Bronchial epithelial cell (primary cell): Measurements from ENCODE around the gene ZNF813. TPM values are rescaled to one million over a fixed set of nuclear protein-coding genes. Genes with fewer than 3 reads are reported as not detected.
"Not testable (repeated sequence)": the region's sequence is repeated elsewhere in the genome, so short reads cannot be mapped to it uniquely, and the experiment has no call there.

ENCODE experiments used
- DNase-seq: peaks from one replicate; pipeline ENCODE4 v3.0.0-alpha.2; 2010; ENCODE audit warnings: low read depth
- FAIRE-seq: peaks from 2 replicates; lab custom pipeline; 2011; peaks lifted over from hg19 to GRCh38; lab: Jason Lieb, UNC
- H3K27me3 ChIP-seq: 2 replicates; pipeline ENCODE4 v1.5.1; 2011; ENCODE audit warnings: low read length; ENCODE audit not compliant: control insufficient read depth, insufficient read depth
- H3K36me3 ChIP-seq: 2 replicates; pipeline ENCODE4 v1.5.1; 2011; ENCODE audit warnings: low read length; ENCODE audit not compliant: control insufficient read depth, insufficient read depth
- H3K4me3 ChIP-seq: 2 replicates; pipeline ENCODE4 v1.5.1; 2011; ENCODE audit warnings: mild to moderate bottlenecking, low read depth, low read length, control low read depth
- CTCF ChIP-seq: IDR thresholded peaks from 2 replicates; pipeline ENCODE4 v1.5.1; 2011; ENCODE audit warnings: mild to moderate bottlenecking, moderate library complexity, low read length, control low read depth, inconsistent platforms; ENCODE audit not compliant: insufficient read depth, severe bottlenecking
- total RNA-seq: library from RNA; depleted of rRNA; stranded (reverse); fragments of >200 nt; gene quantifications from 2 replicates; pipeline ENCODE4 v1.2.1, GENCODE V29; 2014

The ZNF813 gene
- total RNA-seq, 1 donor from 2014 or later = 3.9 TPM

GRCh38 chr19:53485046-53486004, 17.8 kb downstream of the ZNF813 start:
- H3K4me3 ChIP-seq = no peak overlapping the region
- no peak for FAIRE-seq
- TF ChIP-seq CTCF = no peak
- H3K27me3 ChIP-seq = no peaks in the 10 kb centered on the region
- peaks cover 4% of the 10 kb centered on the region for H3K36me3 ChIP-seq
- DNase-seq = no peak

GRCh38 chr19:53492153-53492552, 24.6 kb downstream of the ZNF813 start:
- Histone ChIP-seq H3K36me3 (peaks cover 4% of the 10 kb centered on the region), H3K27me3 (no peaks in the 10 kb centered on the region), H3K4me3 (no peak overlapping the region)
- TF ChIP-seq CTCF = no peak
- DNase-seq = no peak
- FAIRE-seq = no peak

DNA sequence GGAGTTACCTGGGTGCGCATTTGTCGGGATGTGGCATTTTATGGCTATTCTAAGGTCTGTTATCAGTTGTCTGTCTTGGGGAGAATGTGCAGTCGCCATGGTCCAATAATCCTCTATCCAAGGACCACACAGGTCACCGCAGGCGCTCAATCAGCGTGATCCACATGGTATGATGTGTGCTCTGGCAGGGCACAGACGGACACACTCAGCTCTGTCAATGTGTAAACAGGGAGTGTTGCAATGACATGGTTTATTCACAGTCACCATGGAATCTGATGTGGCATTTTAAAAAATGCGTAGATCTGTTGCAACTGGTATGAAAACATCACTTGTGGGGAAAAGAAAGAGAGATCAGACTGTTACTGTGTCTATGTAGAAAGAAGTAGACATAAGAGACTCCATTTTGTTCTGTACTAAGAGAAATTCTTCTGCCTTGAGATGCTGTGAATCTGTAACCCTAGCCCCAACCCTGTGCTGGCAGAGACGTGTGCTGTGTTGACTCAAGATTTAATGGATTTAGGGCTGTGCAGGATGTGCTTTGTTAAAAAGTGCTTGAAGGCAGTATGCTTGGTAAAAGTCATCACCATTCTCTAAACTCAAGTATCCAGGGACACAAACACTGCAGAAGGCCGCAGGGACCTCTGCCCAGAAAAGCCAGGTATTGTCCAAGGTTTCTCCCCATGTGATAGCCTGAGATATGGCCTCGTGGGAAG, 29.9 kb downstream of the ZNF813 start:
- FAIRE-seq = peak; percentile 83

GRCh38 chr19:53498024-53498395, 30.5 kb downstream of the ZNF813 start:
- DNase-seq, H3K4me3 ChIP-seq, FAIRE-seq, H3K36me3 ChIP-seq, H3K27me3 ChIP-seq: not testable (repeated sequence)

More for the DNA sequence above, 29.9 kb downstream of the ZNF813 start:
- not testable (repeated sequence) for H3K4me3 ChIP-seq, H3K27me3 ChIP-seq, H3K36me3 ChIP-seq
- peak; percentile 29 for DNase-seq

GRCh38 chr19:53503151-53503550, 35.6 kb downstream of the ZNF813 start:
- FAIRE-seq, H3K4me3 ChIP-seq, H3K36me3 ChIP-seq, DNase-seq, H3K27me3 ChIP-seq: not testable (repeated sequence)

DNA sequence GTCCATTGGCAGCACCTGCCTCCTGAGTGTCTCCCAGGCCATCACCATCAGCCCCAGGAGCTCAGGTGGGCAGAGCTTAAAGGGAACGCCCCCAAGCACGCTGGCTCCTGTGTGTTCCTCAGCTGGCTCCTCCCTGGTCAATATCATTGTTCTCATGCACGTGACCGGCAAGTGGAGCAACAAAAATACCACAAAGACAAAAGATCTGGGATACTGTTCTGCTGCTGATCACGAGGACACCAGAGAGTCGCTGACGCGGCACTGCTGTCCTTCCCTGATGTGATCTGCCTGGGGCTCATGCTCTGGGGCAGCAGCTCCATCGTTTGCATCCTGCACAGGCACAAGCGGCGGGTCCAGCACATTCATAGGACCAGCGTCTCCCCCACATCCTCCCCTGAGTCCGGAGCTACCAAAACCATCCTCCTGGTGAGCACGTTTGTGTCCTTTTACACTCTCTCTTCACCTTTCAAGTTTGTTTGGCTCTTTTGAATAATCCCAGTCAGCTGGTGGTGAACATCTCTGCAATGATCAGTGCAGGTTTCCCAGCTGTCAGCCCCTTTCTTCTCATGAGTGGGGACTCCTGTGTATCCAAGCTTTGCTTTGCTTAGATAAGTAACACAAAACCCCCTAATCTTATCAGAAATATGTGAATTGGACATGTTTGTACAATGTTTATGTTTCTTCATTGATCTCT, 36.3 kb downstream of the ZNF813 start:
- not testable (repeated sequence) for FAIRE-seq, DNase-seq, H3K27me3 ChIP-seq, H3K36me3 ChIP-seq, H3K4me3 ChIP-seq

DNA sequence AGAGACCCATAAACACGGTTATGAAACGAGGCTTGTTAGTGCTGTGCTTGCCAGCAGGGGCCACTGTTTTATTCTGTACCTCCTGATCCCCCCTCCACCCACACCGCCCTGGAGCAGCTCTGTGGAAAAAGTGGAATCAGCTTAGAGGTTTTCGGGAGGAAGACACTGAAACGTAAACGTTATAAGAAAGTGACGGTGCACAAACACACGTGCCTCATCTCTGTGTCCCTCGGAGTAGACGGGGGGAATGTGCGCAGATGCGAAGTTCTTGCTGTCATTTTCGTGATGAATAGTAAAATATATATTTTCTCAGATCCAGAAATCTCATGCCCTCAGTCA, 36.8 kb downstream of the ZNF813 start:
- not testable (repeated sequence) for DNase-seq, H3K36me3 ChIP-seq, H3K4me3 ChIP-seq, H3K27me3 ChIP-seq
- peak; percentile 43 for FAIRE-seq

- no peak for DNase-seq
- H3K36me3 ChIP-seq = no peaks in the 10 kb centered on the region
- H3K4me3 ChIP-seq = no peak overlapping the region
- no peak for FAIRE-seq
- no peak for TF ChIP-seq CTCF
- no peaks in the 10 kb centered on the region for H3K27me3 ChIP-seq
Measured at GRCh38 chr19:53504885-53505284, 37.4 kb downstream of the ZNF813 start.
